Umbilical cord (tissue), 2 donors: ENCODE data around the gene ATP8A2. TPM values are rescaled to one million over a fixed set of nuclear protein-coding genes. Genes with fewer than 3 reads are reported as not detected.
"Not testable (repeated sequence)": the region's sequence is repeated elsewhere in the genome, so short reads cannot be mapped to it uniquely, and the experiment has no call there.

Experiments used
- DNase-seq: peaks from one replicate; pipeline ENCODE4 v3.0.0-alpha.2; 2015; ENCODE audit warnings: low spot score
- total RNA-seq: library from RNA; depleted of rRNA; stranded (reverse); fragments of >200 nt; gene quantifications from one replicate; pipeline ENCODE4 v1.2.3, GENCODE V29; 2014; ENCODE audit warnings: low replicate concordance; ENCODE audit not compliant: insufficient read depth

ATP8A2 gene
- total RNA-seq, 1 donor from 2014 or later = 1.7 TPM

GRCh38 chr13:25912961-25913360, 541.2 kb downstream of the ATP8A2 start:
- no peak for DNase-seq

GRCh38 chr13:25915840-25916518, 544.2 kb downstream of the ATP8A2 start:
- no peak for DNase-seq

GRCh38 chr13:25920277-25920676, 548.5 kb downstream of the ATP8A2 start:
- DNase-seq = no peak

GRCh38 chr13:25920931-25921330, 549.2 kb downstream of the ATP8A2 start:
- DNase-seq = no peak

- DNase-seq = no peak
Observed at GRCh38 chr13:25922376-25922775, 550.6 kb downstream of the ATP8A2 start.

- DNase-seq = peak; percentile 58
Observed at GRCh38 chr13:25923217-25924085, 551.7 kb downstream of the ATP8A2 start.

- no peak for DNase-seq
Observed at GRCh38 chr13:25927363-25927762, 555.6 kb downstream of the ATP8A2 start.

- DNase-seq = no peak
Observed at GRCh38 chr13:25927932-25928331, 556.2 kb downstream of the ATP8A2 start.

- DNase-seq = no peak
Observed at GRCh38 chr13:25928941-25929505, 557.2 kb downstream of the ATP8A2 start.

GRCh38 chr13:25929816-25930215, 558.0 kb downstream of the ATP8A2 start:
- no peak for DNase-seq

- no peak for DNase-seq
Observed at GRCh38 chr13:25930653-25931052, 558.9 kb downstream of the ATP8A2 start.

- DNase-seq = no peak
Observed at GRCh38 chr13:25932365-25932764, 560.6 kb downstream of the ATP8A2 start.

- DNase-seq = no peak
Observed at GRCh38 chr13:25933520-25933919, 561.7 kb downstream of the ATP8A2 start.

- no peak for DNase-seq
Observed at GRCh38 chr13:25934127-25934526, 562.4 kb downstream of the ATP8A2 start.

- DNase-seq = no peak
Observed at GRCh38 chr13:25939961-25940687, 568.4 kb downstream of the ATP8A2 start.

GRCh38 chr13:25943081-25943480, 571.3 kb downstream of the ATP8A2 start:
- DNase-seq = no peak

GRCh38 chr13:25943658-25944057, 571.9 kb downstream of the ATP8A2 start:
- DNase-seq = peak; percentile 78

GRCh38 chr13:25945596-25945995, 573.8 kb downstream of the ATP8A2 start:
- DNase-seq = peak; percentile 83

- DNase-seq = no peak
Observed at GRCh38 chr13:25946321-25946720, 574.5 kb downstream of the ATP8A2 start.

- no peak for DNase-seq
Observed at GRCh38 chr13:25948910-25949309, 577.1 kb downstream of the ATP8A2 start.

- DNase-seq = no peak
Observed at GRCh38 chr13:25951831-25952230, 580.1 kb downstream of the ATP8A2 start.

GRCh38 chr13:25954080-25954479, 582.3 kb downstream of the ATP8A2 start:
- not testable (repeated sequence) for DNase-seq
